GM18858 (cell line): ENCODE data around the gene KHDRBS2.

Experiments used
- ATAC-seq: cut with Tn5 transposase; IDR thresholded peaks from one replicate; pipeline ENCODE4 v1.9.1; 2021; ENCODE audit not compliant: unreplicated experiment

The KHDRBS2 gene

GRCh38 chr6:62285612-62286469, at the start of gene KHDRBS2:
Gene KHDRBS2 (minus strand): TSS chr6:62286225.
- ATAC-seq = peak; percentile 100

DNA sequence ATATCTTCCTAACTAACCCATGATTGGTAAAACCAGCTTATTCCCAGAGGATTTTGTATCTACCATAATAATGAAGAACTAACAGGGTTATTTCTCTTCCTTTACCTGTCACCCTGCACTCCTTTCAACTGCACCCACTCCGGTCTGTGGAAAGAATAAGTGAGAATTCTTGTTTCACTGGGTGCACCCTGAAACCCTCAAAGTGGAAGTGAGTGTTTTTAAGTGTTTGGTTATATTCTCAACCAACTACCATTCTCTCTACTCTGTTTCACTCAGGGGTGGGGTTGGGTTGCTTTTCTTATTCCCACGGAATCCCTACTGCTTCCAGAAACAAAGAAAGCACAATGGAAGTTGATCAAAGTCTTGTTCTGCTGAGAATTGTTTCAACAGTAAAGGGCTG, 42.6 kb upstream of the KHDRBS2 start:
- no peak for ATAC-seq

- no peak for ATAC-seq
These were observed 38.8 kb upstream of the KHDRBS2 start for GRCh38 chr6:62324834-62325233.

DNA sequence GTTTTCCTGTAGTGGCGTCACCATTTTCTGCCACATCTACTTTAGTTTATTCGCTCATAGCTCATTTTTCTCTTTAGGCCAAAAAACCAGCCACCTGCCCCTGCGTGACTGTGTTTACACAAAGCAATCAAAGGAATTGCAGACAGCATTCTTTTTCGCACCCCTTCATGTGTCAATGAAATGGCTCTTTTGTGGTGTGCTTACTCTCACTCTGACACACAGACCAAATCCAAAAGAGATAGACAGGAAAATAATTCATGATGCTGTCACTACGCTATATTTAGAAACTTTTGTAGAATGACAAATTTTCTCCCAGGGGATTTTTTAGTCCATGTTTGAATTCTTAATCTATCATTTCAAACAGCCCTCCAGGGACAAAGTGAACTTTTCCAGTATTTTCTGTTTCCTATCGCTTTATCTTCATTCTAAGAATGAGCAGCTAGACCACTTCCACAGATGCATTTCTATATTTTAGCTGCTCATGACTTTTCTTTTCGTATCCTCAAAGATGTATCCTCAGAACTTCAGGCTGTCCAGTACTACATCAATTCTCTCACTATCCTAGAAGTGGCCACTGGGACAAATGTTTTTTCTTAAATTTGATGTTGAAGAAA, 37.9 kb upstream of the KHDRBS2 start:
- ATAC-seq = no peak

GRCh38 chr6:62298745-62299392, 12.8 kb upstream of the KHDRBS2 start:
- peak; percentile 97 for ATAC-seq

DNA sequence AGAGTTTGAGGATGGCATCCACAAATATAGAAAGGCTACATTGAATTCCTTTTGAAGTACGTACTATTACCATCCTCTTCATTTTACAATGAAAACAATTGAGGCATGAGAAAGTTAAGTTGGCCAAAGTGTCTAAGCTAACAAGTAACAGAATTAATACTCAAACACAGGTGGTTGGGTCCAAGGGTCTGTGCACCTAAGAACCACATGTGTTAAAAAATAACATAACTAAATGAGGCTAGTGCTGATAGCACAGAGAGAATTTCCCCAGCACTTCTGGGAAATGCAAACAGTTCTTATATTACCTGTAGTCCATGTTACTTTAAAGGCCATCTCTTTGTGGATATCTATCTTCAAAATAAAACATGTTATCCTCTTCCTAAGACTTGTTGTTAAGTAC, 10.5 kb upstream of the KHDRBS2 start:
- no peak for ATAC-seq

DNA sequence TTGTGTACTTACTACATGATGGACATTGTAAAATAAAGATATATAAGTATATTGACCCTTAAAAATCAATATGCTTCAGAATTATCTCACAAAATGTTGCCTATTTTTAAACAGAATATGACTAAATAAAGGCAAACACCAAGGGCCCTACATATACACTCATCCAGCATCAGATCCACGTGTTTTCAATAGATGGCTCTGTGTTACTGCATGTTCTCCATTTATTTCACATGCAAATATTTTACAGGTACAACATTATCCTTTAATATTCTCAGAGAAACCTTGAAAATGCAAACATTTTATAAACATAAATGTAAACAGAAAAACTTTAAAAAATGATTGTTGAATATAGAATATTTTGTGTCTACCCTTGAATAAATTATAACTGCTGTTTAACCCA, 2.9 kb upstream of the KHDRBS2 start:
- ATAC-seq = no peak

DNA sequence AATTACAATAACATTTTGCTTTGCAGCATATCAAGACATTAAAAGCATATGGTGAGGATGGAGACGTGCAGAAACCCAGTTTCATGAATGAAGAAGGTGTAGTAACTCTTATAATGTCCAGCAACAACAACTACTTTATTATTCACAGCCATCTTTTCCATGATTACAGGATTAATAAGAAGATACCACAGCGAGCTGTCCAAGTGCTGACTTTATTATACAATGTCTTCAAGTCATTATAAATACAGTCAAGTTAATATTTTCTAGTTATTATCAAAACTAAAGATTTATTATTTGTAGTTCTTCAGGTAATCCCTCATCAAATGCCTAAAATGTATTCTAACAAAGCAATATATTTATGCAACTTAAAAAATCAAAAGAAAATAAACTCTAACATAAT, 2.5 kb upstream of the KHDRBS2 start:
- ATAC-seq = no peak

DNA sequence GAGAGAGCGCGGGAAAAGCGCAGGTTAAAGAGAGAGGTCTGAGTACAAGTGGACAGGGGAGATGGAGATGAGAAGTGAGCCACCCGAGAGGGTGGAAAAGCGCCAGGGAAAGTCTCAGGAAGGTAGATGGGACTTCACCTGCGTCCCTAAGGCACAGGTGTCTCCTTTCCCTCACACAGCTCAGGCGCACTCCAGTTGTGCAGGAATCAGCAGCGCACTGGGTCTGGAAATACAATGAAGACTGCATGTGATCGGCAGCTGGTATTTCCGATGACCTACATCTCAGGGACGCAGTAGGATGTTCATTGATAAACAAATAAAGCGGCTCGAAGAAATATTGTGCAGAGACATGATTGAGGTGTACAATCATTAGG, 432 bp upstream of the KHDRBS2 start:
- no peak for ATAC-seq

GRCh38 chr6:62284725-62285124, 1.3 kb downstream of the KHDRBS2 start:
- ATAC-seq = no peak

GRCh38 chr6:62283796-62284411, 2.1 kb downstream of the KHDRBS2 start:
- no peak for ATAC-seq

DNA sequence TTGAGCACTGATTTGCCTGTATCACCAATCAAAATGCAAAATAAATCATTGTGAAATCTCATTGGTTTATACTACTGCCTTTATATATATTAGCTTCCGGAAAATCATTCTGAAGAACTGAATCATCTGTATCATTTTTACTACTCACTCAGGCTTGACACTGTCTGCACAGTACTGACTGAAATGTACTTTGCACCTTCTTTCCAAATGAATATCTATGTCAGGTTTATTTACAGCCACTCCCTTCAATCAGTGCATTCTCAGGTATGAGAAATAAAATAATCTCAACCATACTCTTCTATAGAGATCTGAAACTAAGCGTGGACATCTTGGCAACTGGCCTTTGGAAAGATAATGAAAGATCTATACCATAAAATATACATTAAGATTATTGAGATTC, 2.7 kb downstream of the KHDRBS2 start:
- no peak for ATAC-seq

DNA sequence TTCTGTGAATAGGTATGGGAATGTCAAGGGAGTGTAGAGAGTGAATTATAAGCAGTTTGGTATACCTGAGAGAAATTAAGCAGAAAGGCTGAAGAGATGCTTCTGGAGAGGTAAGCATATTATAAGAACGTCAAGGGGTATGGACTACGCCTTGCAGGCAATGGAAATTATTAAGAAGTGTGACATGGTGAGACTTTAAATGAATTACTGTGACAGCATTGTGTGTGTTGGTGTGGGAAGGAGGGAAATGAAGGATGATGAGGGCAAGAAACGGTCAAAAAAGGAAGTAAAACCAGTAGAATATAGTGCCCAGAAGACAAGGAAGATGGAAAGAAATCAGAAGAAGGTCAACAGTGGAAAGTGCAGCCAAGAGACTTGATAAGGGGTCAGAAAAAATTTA, 5.9 kb downstream of the KHDRBS2 start:
- no peak for ATAC-seq

GRCh38 chr6:62272114-62272513, 13.9 kb downstream of the KHDRBS2 start:
- no peak for ATAC-seq

GRCh38 chr6:62265906-62266525, 20.0 kb downstream of the KHDRBS2 start:
- ATAC-seq = no peak

GRCh38 chr6:62262283-62262682, 23.7 kb downstream of the KHDRBS2 start:
- ATAC-seq = no peak

DNA sequence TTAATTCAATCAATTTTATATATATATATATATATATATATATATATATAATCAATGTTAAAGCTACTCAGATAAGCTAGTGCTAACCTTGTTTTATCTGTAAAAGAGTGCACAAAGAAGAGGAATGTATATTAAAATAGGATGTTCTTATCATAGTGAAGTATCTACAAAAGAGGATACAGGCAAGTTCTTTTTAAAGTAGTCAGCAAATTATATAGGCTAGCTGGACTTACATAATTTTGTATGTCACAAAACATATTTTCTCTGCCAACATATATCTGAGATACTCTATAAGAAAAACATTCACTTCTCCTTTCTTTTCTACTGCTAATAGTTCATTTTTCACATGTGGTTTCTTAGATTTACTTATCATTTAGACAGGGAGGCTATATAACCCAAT, 39.9 kb downstream of the KHDRBS2 start:
- no peak for ATAC-seq

DNA sequence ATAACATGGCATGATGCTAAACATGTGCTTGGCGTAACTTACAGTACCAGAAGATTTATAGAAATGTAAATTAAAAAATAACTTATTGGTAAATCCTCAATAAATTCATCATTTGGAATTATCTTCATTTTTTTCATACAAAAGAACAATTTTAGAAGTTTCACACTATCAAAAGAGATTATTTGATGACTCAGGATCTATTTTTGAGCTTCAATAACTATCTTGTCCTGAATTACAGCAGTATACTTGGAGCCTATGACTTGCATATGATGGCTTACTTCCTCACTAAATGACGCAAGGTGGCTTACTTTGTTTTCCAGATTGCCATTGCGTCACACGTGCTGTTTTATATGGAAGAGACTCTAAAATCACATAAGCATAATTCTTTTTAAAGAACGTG, 49.2 kb downstream of the KHDRBS2 start:
- ATAC-seq = no peak

GRCh38 chr6:62229231-62229630, 56.8 kb downstream of the KHDRBS2 start:
- no peak for ATAC-seq

DNA sequence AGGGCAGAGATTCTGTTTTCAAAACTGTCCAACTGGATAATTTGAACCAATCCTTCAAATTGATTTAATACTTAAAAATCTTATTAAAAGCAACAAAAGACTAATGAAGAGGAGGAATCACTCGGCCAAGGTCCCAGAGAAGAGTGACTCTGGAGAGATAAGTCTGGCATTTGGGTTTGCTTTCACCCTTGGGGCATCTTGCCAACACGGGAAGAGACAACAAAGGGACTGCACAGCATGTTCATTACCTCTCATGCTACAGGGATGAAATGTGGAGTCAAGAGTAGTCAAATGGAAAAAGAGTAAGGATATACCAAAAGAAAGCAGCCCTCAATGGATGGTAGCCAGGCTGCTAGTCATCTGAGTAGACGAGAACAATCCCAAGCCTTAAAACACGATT, 68.2 kb downstream of the KHDRBS2 start:
- no peak for ATAC-seq

- no peak for ATAC-seq
These were observed 83.9 kb downstream of the KHDRBS2 start for GRCh38 chr6:62202078-62202477.
